Measurements from ENCODE around the gene BRSK2.

The BRSK2 gene

DNA sequence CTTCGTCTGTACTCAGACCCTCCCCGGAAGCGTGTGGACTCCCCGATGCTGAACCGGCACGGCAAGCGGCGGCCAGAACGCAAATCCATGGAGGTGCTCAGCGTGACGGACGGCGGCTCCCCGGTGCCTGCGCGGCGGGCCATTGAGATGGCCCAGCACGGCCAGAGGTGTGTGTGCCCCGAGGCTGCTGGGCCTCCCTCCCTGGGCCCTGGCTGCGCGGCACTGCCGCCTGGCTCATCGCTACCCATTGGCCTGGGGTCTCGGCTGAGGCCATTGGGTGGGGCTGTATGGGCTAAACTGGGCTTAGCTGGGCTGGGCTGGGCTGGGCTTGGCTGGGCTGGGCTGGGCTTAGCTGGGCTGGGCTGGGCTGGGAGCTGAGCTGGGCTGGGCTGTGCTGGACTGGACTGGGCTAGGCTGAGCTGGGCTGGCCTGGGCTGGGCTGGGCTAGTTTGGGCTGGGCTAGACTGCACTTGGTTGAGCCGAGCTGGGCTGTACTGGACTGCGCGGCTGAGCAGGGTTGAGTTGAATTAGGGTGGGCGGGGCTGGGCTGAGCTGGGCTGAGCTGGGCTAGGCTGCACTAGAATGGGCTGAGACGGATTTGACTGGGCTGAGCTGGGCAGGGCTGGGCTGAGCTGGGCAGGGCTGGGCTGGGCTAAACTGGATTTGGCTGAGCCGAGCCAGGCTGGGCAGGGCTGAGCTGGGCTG lies 56.2 kb downstream of the BRSK2 start:
- no peak for DNase-seq (ENCODE audit: low read depth)
- no peak overlapping the region for H3K4me3 ChIP-seq (ENCODE audit: low read depth, low read length)

DNA sequence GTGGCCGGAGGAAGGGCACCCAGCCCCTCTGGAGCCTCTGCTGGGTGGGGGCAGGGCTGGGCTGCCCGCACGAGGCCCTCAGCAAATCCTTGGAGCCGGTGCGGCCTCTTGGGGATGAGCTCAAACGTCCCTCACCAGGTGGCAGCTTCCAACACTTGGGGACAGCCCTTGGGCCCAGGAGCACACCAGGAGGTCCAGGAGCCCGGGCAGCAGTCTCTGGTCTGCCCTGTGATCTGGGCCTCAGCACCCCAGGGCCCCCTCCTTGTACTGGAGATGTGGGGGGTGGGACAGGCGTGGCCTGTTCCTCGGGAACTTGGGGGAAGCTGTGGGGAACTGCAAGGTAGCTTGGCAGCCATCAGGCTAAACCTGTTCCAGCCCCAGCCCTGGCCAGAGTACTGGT lies 56.9 kb downstream of the BRSK2 start:
- no peak overlapping the region for H3K4me3 ChIP-seq (ENCODE audit: low read depth, low read length)

DNA sequence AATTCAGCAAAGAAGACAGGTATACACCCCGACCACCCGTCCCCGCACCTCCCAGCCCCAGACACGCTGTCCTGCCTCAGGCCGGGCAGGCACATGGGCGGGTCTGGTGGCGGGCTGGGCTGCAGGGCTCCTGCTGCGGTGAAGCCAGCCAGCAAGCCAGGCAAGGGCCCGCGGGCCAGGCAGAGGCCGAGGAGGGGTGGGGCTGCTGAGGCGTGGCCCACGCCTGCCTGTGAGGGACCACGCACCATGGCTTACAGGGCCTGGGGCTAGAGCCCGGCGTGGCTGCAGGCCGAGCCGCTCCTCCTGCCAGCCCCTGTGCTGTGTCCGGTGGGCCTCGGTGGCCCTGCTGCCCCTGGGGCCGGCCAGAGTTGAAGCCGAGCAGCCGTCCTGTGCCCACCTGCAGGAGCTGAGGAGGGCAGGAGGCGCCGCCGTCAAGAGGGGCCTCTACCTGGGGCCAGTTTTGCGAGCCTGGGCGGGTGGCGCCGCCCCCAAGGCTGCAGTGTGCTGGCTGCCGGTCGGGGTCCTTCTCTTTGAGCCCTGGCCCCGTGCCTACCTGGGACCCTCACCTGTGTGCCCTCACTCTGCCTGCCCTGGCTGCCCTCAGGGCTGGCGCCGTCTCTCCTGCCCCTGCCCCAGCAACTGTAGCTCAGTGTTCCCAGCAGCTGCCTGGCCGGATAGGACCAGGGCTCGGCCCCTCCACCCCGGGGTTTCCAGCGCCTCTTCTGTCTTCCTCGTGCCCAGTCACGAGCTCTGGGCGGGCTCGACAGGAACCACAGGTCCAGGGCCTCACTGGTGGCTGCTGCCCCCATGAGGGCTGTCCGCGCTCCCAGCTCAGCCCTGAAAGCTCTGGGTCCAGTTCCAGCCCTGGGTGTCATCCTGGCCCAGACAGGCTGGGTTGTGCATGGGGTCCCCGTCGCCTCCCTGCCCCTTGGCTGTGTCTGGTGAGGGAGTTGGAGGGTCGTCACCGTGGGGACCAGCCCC lies 58.4 kb downstream of the BRSK2 start:
- no peak overlapping the region for H3K4me3 ChIP-seq (ENCODE audit: low read depth, low read length)
- DNase-seq (ENCODE audit: low read depth): no peak

More for the DNA sequence above, 56.9 kb downstream of the BRSK2 start:
- no peak for DNase-seq (ENCODE audit: low read depth)

DNA sequence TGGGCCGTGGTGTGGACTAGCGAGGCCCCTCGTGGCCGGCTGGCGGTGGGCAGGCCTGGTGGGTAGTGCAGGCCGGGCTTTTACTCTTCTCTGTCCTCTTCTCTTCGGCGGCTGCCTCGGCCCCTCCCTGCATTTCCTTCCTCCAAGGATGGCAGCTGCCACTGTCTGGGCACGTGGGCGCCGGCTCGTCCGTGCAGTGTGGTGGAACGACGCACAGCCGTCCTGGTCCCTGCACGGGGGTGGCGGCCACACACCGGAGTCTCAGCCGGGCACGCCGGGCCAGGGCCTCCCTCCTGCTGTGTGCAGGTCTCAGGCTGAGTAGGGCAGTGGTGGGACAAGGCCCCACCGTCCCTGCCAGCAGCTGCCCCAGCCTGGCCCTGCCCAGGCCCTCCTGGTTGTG lies 59.1 kb downstream of the BRSK2 start:
- H3K4me3 ChIP-seq (ENCODE audit: low read depth, low read length): no peak overlapping the region
- DNase-seq (ENCODE audit: low read depth): no peak

DNA sequence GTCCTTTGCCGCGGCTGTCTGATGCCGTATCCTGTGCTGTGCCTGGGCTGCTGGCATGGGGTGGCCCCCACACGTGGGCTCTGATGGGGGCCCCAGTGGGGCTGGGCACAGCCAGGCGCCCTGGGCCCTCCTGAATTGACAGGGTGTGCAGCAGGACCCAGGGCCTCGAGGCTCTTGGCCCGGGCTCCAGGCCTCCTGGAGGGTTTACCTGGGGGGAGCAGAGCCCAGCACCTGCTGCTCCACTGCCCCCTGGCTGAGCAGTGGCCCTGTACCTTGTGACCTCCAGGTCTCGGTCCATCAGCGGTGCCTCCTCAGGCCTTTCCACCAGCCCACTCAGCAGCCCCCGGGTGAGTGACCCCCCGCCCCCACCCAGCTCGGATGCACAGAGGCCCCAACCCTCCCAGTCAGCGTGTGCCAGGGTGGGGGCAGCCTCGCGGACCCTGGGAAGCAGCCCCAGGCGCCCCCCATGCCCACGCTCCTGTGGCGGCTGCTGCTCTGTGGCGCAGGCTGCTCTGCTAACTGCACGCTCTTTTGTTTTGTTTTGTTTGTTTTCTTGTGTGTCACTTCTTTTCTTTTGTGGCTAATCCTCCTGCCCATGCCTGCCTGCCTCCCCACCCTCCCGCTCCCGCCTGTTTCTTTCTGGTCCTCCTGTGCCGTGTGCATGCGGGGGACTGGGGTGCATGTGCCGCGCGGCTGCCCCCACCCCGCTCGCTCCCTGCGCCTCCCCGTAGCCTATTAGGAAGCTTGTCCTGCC lies 59.9 kb downstream of the BRSK2 start:
- no peak for DNase-seq (ENCODE audit: low read depth)
- H3K4me3 ChIP-seq (ENCODE audit: low read depth, low read length): no peak overlapping the region

DNA sequence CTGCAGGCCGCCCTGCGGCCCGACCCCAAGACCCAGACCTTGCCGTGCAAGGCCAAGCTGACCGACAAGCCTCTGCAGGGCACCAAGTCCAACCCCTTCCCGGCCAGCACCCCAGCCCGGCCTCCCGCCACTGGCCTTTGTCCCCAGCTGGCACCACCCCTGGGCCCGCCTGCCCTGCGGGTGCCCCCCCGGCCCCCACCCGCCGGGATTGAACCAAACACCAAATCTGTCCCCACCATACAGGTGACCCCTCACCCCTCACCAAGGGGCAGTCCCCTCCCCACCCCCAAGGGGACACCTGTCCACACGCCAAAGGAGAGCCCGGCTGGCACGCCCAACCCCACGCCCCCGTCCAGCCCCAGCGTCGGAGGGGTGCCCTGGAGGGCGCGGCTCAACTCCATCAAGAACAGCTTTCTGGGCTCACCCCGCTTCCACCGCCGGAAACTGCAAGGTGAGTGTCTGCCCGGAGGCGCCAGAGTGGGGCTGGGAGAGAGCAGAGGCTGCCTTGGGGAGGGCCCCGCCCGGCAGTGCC lies 60.7 kb downstream of the BRSK2 start:
- no peak overlapping the region for H3K4me3 ChIP-seq (ENCODE audit: low read depth, low read length)
- DNase-seq (ENCODE audit: low read depth): no peak

DNA sequence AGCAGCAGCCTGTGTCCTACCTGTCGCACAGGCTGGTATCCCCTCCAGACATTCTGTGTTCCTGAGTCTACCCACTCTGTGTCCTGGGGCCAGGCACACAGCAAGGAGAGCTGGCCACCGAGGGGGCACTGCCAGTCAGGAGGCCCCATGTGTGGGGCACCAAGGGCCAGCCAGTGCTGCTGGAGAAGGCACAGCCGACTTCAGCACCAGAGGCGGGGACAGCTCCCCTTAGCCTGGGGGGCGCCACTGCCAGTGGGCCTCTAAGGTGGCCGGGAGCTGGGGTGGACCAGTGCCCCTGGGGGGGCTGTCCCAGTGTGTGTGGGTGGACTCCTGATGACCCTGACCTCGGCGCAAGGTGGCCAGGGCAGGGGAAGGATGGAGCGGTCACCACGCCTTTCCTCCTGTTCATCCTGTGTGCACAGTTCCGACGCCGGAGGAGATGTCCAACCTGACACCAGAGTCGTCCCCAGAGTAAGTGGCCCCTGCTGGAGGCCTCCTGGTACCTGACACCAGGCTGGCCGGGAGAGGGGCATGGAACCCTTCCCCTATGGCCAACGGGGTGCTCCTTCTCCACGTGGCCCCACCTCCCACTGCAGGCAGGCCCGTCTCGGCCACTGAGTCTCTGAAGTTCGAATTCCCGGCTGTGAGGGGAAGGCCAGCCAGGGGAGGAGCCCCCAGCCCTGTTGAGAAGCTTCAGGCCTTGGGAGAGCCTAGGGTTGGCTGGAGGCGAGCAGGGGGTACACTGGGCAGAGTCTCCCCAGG lies 61.4 kb downstream of the BRSK2 start:
- DNase-seq (ENCODE audit: low read depth): no peak
- H3K4me3 ChIP-seq (ENCODE audit: low read depth, low read length): no peak overlapping the region

DNA sequence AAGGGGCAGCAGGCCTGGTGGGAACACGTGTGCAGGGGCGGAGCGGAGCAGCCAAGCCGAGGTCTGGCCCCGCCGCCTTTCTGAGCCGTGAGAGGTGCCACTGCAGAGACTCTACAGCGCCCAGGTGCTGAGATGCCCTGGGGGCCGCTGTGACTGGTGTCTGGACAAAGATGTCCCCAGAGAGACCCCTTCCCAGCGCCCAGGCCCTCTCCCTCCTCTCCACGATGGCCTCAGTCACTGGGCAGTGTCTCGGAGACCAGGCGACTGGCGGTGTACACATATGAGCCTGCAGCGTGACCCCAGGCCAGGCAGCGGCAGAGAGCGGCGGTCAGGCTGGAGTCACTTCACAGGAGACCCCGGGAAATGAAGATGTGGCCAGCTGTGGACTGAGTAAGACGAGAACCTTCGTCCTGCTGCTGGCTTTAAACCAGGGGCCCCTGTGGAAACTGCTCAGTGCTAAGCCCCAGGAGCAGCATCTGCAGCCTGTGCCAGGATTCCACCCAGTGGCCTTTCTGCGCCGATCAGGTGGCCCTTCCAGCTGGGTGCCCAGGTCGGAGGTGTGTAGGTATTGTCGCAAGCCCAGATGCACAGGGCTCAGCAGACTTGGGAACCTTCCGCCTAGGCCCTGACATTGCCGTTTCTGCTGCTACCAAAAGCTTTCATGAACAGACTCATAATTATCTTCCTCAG lies 62.2 kb downstream of the BRSK2 start:
- DNase-seq (ENCODE audit: low read depth): no peak
- H3K4me3 ChIP-seq (ENCODE audit: low read depth, low read length): no peak overlapping the region

DNA sequence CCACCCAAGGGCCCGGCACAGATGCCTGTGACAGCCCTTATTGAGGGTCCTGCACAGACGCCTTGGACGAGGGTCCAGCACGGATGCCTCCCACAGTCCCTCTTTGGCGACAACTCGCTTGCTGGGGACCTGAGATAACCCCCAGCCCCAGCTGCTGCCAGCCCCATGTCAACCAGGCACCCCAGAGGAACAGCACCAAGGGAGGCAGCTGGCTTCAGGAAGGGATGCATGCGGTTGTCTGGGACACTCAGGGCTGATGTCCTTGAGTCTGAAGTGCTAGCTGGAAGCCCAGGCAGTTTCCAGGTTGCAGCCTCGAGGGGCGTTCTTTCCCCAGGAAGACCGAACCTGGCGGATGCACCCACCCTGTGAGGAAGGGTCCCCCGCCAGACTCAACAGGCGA lies 63.0 kb downstream of the BRSK2 start:
- no peak overlapping the region for H3K4me3 ChIP-seq (ENCODE audit: low read depth, low read length)
- DNase-seq (ENCODE audit: low read depth): no peak

DNA sequence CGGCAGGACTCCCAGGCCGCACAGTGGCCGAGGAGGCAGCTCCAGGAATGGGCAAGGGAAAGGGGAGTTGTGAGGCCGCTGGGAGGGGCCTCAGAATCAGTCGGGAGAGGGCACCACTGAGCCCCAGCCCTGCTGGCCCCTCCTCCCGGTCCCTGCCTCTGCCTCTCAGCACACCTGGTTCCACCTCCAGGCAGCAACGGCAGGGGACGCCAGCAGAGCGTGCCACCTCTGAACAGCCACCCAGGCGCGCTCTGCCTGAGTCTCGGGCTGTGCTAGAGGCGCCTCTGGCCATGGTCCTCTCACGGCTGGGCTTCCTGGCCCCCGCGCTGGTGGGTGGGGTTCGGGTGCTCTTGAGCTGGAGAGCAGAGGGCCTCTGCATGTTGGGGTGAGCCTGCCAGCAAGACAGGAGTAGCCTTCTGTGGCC lies 63.9 kb downstream of the BRSK2 start:
- no peak for DNase-seq (ENCODE audit: low read depth)
- no peak overlapping the region for H3K4me3 ChIP-seq (ENCODE audit: low read depth, low read length)

DNA sequence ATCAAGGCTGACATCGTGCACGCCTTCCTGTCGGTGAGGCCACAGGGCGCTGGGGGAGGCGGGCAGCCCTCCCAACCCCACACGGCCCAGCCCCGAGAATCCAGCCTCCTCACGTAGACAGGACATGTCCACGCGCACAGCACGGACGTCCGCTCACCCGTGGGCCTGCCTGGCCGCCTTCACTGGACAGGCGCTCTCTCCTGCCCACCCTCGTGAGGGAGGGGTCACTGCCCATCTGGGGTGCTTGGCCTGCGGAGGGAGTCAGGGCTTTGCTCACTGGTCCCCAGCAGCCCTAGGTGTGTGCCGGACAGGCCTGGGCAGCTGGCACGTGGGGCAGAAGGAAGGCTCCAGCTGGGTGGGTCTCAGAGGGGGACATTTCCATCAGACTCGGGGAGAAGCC lies 64.8 kb downstream of the BRSK2 start:
- no peak for DNase-seq (ENCODE audit: low read depth)
- H3K4me3 ChIP-seq (ENCODE audit: low read depth, low read length): no peak overlapping the region

DNA sequence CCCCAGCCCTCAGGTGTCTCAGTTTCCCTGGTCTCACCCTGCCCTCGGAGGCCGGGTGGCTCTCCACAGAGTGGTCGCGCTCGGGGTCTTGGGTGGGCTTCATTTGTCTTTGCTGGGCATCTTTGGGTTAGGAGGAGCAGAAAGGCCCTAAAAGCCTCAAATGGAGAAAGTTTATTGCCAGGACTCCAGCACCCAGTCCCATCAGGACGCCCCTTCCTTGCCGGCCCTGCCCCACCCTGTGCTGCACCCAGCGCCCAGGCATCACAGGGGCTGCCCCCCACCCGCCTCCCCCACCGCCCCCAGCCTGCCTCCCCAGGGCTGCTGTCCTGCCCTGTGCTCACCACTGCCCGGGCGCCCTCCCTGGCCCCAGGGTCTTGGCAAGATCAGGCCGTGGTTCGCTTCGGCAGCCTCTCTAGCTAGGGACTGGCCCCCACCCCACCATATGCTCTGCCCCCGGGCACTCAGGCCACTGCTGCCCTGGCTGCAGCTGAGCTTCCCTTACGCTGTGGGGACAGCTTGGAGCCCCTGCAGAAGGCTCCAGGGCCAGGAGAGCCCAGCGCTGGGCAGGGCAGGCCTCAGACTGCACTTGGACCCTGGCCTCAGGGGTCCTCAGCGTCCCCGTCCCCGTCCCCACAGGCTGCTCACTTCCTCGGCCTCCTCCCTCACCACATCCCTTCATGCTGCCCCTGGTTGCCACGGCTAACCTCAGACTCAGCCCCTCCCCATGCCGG lies 65.5 kb downstream of the BRSK2 start:
- no peak overlapping the region for H3K4me3 ChIP-seq (ENCODE audit: low read depth, low read length)

DNA sequence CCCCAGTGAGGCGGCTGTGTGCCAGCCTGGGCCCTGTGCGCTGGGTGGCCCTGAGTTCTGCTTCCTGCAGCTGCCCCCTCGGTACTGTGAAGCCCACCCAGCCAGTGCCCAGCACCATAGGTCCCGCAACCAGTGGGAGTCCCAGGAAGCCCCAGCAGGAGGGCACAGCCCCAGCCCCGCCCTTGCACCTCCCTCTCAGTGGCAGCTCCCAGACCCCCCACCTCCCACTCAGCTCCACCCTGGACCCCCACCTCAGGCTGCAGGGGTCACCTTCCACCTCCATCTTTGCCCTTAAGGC lies 66.0 kb downstream of the BRSK2 start:
- H3K4me3 ChIP-seq (ENCODE audit: low read depth, low read length): no peak overlapping the region
- DNase-seq (ENCODE audit: low read depth): no peak

More for the DNA sequence above, 65.5 kb downstream of the BRSK2 start:
- DNase-seq (ENCODE audit: low read depth): no peak

DNA sequence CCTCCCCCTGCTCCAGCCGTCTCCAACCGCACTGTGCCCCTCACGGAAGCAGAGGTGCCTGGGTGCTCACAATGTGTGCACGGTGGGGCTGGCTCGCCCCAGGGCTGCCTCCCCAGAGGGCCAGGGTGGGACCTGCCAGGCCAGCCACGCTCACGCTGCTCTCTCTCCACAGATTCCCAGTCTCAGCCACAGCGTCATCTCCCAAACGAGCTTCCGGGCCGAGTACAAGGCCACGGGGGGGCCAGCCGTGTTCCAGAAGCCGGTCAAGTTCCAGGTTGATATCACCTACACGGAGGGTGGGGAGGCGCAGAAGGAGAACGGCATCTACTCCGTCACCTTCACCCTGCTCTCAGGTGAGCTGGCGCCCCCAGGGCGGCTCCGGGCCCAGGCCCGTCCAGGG lies 66.4 kb downstream of the BRSK2 start:
- DNase-seq (ENCODE audit: low read depth): no peak
- H3K4me3 ChIP-seq (ENCODE audit: low read depth, low read length): no peak overlapping the region

DNA sequence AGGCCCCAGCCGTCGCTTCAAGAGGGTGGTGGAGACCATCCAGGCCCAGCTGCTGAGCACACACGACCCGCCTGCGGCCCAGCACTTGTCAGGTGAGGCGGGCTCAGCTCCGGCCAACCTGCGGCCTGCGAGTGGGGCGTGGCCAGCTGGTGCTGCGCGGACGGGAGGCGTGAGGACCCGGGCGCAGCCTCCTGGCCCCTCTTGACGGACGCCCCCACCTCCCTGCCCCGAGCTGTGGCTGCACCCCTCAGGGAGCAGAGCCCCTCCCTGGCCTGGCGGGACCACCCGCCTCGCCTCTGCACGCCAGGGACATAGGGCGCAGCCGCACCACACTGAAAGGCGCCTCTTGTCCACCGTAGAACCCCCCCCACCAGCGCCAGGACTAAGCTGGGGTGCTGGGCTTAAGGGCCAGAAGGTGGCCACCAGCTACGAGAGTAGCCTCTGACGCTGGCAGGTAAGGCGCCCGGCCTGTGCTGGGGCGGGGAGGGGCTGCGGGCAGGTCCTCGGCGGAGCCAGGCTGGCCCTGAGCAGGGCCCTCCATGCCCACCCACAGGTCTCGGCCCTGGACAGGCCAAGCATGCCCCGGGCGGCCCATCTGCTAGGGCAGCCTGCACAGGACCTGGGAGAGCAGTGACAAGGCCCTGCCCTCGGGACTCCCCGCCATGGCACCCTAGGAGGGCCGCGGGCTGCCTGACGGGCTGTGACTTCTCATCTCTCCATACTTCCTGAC lies 67.0 kb downstream of the BRSK2 start:
- no peak overlapping the region for H3K4me3 ChIP-seq (ENCODE audit: low read depth, low read length)
- no peak for DNase-seq (ENCODE audit: low read depth)

DNA sequence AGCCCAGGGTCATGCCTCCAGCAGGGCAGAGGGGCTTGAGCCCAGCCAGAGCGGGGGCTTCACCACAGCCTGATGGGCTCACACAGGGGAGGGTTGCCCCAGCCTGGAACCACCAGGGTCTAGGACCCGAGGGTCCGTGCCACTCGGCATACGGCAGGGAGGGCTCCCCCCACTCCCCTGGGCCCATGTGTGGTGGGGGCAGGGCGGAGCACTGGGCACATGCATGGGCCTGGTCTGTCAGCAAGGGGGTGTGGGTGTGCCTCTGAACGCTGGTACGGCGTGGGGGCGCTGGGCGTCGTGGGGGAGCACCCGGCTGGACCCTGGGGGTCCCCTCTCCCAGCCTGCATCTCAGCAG lies 67.6 kb downstream of the BRSK2 start:
- H3K4me3 ChIP-seq (ENCODE audit: low read depth, low read length): no peak overlapping the region
- no peak for DNase-seq (ENCODE audit: low read depth)

DNA sequence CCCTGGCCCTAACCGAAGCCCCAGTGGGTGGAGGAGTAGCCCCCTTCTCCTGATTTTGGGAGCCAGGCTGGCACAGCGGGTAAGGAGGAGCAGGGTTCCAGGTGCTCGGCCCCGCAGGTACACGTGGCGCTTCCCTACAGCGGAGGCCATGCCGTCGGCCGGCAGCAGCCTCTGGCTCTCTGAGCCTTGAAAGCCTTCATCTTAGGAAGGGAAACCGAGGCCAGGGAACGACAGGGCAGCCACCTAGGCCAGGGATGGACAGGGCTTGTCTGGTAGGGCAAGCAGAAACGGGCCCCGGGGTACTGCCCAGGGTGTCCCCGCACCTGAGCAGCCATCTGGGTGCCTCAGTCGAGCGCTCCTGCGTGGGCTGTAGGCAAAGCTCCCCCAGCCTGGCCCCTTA lies 68.1 kb downstream of the BRSK2 start:
- no peak for DNase-seq (ENCODE audit: low read depth)
- no peak overlapping the region for H3K4me3 ChIP-seq (ENCODE audit: low read depth, low read length)
